Measurements from ENCODE around the gene LRPPRC.

DNA sequence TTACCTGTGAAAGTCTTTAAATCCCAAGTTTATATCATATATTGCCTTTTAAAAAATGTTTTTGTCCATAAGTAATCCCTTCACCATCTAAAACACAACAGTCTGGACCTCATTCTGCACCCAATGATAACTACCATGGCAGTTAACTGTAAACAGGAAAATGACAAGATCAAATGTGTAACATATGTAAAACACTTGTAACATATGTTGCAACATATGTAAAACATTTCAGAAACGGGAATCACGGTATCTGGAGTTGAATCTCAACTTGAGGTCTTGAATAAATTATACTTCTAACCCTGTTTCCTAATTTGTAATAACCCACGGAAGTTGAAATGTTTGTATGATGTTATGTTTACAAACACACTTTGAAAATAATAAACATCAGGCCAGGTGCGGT lies 6.2 kb downstream of the LRPPRC start:
- TF ChIP-seq, protein P1, sequence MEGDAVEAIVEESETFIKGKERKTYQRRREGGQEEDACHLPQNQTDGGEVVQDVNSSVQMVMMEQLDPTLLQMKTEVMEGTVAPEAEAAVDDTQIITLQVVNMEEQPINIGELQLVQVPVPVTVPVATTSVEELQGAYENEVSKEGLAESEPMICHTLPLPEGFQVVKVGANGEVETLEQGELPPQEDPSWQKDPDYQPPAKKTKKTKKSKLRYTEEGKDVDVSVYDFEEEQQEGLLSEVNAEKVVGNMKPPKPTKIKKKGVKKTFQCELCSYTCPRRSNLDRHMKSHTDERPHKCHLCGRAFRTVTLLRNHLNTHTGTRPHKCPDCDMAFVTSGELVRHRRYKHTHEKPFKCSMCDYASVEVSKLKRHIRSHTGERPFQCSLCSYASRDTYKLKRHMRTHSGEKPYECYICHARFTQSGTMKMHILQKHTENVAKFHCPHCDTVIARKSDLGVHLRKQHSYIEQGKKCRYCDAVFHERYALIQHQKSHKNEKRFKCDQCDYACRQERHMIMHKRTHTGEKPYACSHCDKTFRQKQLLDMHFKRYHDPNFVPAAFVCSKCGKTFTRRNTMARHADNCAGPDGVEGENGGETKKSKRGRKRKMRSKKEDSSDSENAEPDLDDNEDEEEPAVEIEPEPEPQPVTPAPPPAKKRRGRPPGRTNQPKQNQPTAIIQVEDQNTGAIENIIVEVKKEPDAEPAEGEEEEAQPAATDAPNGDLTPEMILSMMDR (IDR thresholded peaks at IDR 0.05 in 2 of 3, conservative IDR thresholded peaks at IDR 0.05 in 1 of 3; ENCODE audit: insufficient read depth in 2 of 3, low read depth in 1 of 3, low read length in 3 of 3): no peak
- TF ChIP-seq, protein P2, sequence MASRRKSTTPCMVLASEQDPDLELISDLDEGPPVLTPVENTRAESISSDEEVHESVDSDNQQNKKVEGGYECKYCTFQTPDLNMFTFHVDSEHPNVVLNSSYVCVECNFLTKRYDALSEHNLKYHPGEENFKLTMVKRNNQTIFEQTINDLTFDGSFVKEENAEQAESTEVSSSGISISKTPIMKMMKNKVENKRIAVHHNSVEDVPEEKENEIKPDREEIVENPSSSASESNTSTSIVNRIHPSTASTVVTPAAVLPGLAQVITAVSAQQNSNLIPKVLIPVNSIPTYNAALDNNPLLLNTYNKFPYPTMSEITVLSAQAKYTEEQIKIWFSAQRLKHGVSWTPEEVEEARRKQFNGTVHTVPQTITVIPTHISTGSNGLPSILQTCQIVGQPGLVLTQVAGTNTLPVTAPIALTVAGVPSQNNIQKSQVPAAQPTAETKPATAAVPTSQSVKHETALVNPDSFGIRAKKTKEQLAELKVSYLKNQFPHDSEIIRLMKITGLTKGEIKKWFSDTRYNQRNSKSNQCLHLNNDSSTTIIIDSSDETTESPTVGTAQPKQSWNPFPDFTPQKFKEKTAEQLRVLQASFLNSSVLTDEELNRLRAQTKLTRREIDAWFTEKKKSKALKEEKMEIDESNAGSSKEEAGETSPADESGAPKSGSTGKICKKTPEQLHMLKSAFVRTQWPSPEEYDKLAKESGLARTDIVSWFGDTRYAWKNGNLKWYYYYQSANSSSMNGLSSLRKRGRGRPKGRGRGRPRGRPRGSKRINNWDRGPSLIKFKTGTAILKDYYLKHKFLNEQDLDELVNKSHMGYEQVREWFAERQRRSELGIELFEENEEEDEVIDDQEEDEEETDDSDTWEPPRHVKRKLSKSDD (conservative IDR thresholded peaks at IDR 0.05; ENCODE audit: low read length): no peak
- TF ChIP-seq NFIX (CRISPR knock-in tag; IDR thresholded peaks at IDR 0.05; ENCODE audit: low read depth) (no peak), CREM (IDR thresholded peaks at IDR 0.05; ENCODE audit: low read depth) (no peak)

All from K562 (cell line).